Esophagus squamous epithelium (tissue), 5 donors: ENCODE measurements around the gene SEMA3F. TPM values are rescaled to one million over a fixed set of nuclear protein-coding genes. Genes with fewer than 3 reads are reported as not detected.
A peak's percentile ranks its signal among the peaks of the same experiment; 100 is the strongest.

Source experiments
- DNase-seq: peaks from one replicate; lab custom pipeline; 2025; lab: John Stamatoyannopoulos, UW
- H3K27ac ChIP-seq, 4 donors: fragments of 200-600 bp; sonication (generic); one replicate each; pipeline ENCODE4 v1.5.1; 2016 to 2019; ENCODE audit warnings: mild to moderate bottlenecking in 1 of 4
- H3K27me3 ChIP-seq, 4 donors: fragments of 200-600 bp; sonication (generic); 1 replicate in 3 of 4; 2 replicates in 1 of 4; pipeline versions ENCODE4 v1.5.1 to v1.6.0; 2017 to 2021; ENCODE audit warnings: antibody characterized with exemption in 1 of 4
- H3K36me3 ChIP-seq, 3 donors: fragments of 200-600 bp; sonication (generic); one replicate each; pipeline ENCODE4 v1.5.1; 2016 to 2019
- H3K4me1 ChIP-seq, 3 donors: fragments of 200-600 bp; sonication (generic); one replicate each; pipeline ENCODE4 v1.5.1; 2017 to 2019
- H3K4me3 ChIP-seq, 4 donors: fragments of 200-600 bp; sonication (generic); 1 replicate in 3 of 4; 2 replicates in 1 of 4; pipeline ENCODE4 v1.5.1; 2016 to 2019; ENCODE audit warnings: mild to moderate bottlenecking in 2 of 4, moderate library complexity in 1 of 4
- H3K9me3 ChIP-seq, 3 donors: fragments of 200-600 bp; sonication (generic); one replicate each; pipeline ENCODE4 v1.5.1; 2016 to 2019
- CTCF ChIP-seq, 6 experiments: fragments of 450-650 bp in 4 of 6; fragments of 200-600 bp in 2 of 6; sonication (generic) in 2 of 6; IDR thresholded peaks; one replicate each; pipeline ENCODE4 v1.5.1; 2016 to 2019; ENCODE audit warnings: antibody characterized with exemption in 6 of 6, mild to moderate bottlenecking in 4 of 6, moderate library complexity in 4 of 6
- POLR2A ChIP-seq, 4 donors: fragments of 450-650 bp; IDR thresholded peaks; one replicate each; pipeline ENCODE4 v1.6.1; 2017; ENCODE audit warnings: antibody characterized with exemption in 4 of 4, mild to moderate bottlenecking in 4 of 4, moderate library complexity in 3 of 4
- WGBS, 2 donors: methylation state at CpG; one replicate each; pipeline ENCODE4 v1.1.5; 2018; 5-methylcytosine and 5-hydroxymethylcytosine counted together
- intact Hi-C: fragments of 100-400 bp; cut with DNase I; formaldehyde crosslinking; loops from one replicate; pipeline ENCODE4 v1.15.0; 2022
- total RNA-seq, 4 donors: library from RNA; depleted of rRNA; stranded (reverse); fragments of >200 nt; gene quantifications; one replicate each; pipeline ENCODE4 v1.1.0, GENCODE V29; 2016
- donor health status: DM: yes; HTN: yes; CAD: no.

Gene SEMA3F
- total RNA-seq, 4 donors from 2014 or later, result 56.8 to 146 (median 109) TPM

DNA sequence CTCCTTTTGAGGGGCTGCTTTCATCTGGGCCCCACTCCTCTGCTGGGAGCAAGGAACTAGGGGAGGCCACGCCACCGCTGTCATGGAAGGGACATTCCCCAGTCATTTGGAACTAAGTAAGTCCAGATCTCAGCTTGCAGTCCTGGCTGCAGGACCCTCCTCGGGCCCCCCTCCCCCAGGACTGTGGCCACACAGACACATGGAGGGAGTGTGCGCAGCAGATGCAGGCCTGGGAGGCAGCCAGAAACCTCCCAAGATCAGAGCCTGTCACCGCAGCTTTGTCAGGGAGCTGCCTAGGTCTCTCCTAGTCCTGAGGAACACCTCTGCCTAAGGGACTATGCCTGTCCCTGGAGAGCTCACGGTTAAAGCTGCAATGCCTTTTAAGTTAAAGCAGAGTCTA lies 7.3 kb upstream of the SEMA3F start:
- intact Hi-C loops, result no loop called here
- no peak for TF ChIP-seq POLR2A (IDR thresholded peaks at IDR 0.05)
- TF ChIP-seq CTCF (IDR thresholded peaks at IDR 0.05), result no peak
- no peak for DNase-seq
- H3K4me1 ChIP-seq, result peaks cover 41 to 87% (median 63%) of the 10 kb centered on the region in 3 donors
- no peaks in the 10 kb centered on the region for H3K27me3 ChIP-seq
- peak overlapping the region; percentile 3 to 72 (median 59) for H3K27ac ChIP-seq
- no peak overlapping the region for H3K4me3 ChIP-seq
- H3K9me3 ChIP-seq, result no peaks in the 10 kb centered on the region
- H3K36me3 ChIP-seq, result no peaks in the 10 kb centered on the region
- WGBS, 2 donors, result 38 to 43% methylated on average over 1 to 2 of the region's 6 CpGs

- peaks cover 0 to 3% (median 0%) of the 10 kb centered on the region in 4 donors for H3K27me3 ChIP-seq
- no peaks in the 10 kb centered on the region for H3K9me3 ChIP-seq
- WGBS, 2 donors, result 50 to 57% methylated on average over 1 of the region's 1 CpG
- no peak overlapping the region for H3K4me3 ChIP-seq
- TF ChIP-seq POLR2A (IDR thresholded peaks at IDR 0.05) (no peak), CTCF (IDR thresholded peaks at IDR 0.05) (no peak)
- H3K36me3 ChIP-seq, result no peaks in the 10 kb centered on the region
- intact Hi-C loops, result no loop called here
- no peak for DNase-seq
- H3K4me1 ChIP-seq, result peaks cover 48 to 95% (median 67%) of the 10 kb centered on the region in 3 donors
- peak overlapping the region; percentile 83 to 97 (median 87) for H3K27ac ChIP-seq
These were observed 4.7 kb upstream of the SEMA3F start for GRCh38 chr3:50150404-50150750.

DNA sequence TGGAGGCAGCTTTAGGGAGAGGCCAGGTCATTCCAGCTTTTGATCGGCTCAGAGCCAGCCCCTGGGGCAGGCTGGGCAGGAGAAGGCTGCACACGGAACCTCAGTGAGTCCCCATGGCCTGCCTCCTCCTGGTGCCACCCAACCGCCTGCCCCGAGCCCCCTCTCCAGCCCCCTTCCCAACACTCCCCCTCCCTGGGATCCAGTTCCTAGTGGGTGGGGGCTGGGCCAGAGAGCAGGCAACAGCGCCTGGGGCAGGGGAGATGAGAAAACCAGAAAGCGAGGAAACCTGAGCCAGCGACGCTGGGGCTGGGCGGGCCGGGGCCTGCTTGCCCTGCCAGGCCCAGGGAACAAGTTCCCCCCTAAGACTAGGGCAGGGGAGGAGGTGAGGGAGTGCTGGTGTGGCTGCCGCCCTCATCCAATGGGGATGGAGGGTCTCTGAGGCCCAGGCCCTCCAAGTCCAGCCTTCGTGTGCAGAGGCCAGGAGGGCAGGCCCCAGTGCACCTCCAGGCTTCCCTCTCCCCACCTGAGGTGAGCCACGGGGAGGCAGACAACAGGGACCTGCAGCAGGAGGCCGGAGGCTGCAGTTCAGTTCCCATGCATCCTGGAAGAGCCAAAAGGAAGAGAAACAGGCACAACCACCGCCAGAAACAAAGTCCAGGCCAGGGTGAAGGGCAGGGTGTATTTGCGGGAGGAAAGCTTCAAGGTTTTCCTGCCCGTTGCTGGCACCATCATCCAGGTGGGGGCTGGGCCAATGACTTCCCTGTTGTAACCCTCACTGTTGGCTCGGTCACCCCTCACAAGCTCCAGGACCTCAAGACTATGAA lies 4.0 kb upstream of the SEMA3F start:
- Histone ChIP-seq H3K4me1 (peaks cover 42 to 95% (median 66%) of the 10 kb centered on the region in 3 donors), H3K27ac (peak overlapping the region; percentile 83 to 97 (median 87)), H3K9me3 (no peaks in the 10 kb centered on the region), H3K4me3 (peak overlapping the region in 1 of 4 donors; percentile 21), H3K36me3 (no peaks in the 10 kb centered on the region), H3K27me3 (peaks cover 0 to 10% (median 0%) of the 10 kb centered on the region in 4 donors)
- TF ChIP-seq POLR2A (IDR thresholded peaks at IDR 0.05) (no peak), CTCF (IDR thresholded peaks at IDR 0.05) (no peak)
- WGBS, 2 donors, result 24 to 43% methylated on average over 4 of the region's 18 CpGs
- intact Hi-C loops, result no loop called here
- no peak for DNase-seq

DNA sequence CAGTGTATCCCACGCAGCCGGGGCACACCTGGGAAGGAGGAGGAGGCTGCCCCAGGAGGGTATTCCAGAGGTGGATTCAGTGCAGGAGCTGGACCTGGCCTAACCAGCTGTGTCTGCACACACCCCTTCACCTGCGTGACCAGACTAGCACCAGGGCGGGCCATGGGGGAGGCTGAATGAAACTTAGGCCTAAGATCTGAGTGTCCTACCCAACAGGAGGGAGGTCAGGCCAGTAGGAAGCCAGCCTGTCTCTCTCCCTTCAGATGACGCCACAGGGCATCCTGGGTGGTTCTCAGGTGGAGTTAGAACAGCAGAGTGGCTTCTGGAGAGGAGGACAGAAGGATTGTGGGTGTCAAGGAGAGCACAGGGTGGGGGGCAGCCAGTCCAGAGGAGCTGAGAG lies 3.4 kb upstream of the SEMA3F start:
- peaks cover 0 to 16% (median 0%) of the 10 kb centered on the region in 4 donors for H3K27me3 ChIP-seq
- H3K27ac ChIP-seq, result peak overlapping the region; percentile 83 to 97 (median 87)
- no peaks in the 10 kb centered on the region for H3K36me3 ChIP-seq
- peaks cover 36 to 95% (median 66%) of the 10 kb centered on the region in 3 donors for H3K4me1 ChIP-seq
- intact Hi-C loops, result no loop called here
- H3K9me3 ChIP-seq, result no peaks in the 10 kb centered on the region
- H3K4me3 ChIP-seq, result peak overlapping the region in 1 of 4 donors; percentile 21
- 29 to 50% methylated on average over 1 of the region's 5 CpGs for WGBS, 2 donors
- no peak for DNase-seq
- no peak for TF ChIP-seq CTCF (IDR thresholded peaks at IDR 0.05)
- peak in 3 of 4 donors; percentile 13 to 36 (median 29) for TF ChIP-seq POLR2A (IDR thresholded peaks at IDR 0.05)

DNA sequence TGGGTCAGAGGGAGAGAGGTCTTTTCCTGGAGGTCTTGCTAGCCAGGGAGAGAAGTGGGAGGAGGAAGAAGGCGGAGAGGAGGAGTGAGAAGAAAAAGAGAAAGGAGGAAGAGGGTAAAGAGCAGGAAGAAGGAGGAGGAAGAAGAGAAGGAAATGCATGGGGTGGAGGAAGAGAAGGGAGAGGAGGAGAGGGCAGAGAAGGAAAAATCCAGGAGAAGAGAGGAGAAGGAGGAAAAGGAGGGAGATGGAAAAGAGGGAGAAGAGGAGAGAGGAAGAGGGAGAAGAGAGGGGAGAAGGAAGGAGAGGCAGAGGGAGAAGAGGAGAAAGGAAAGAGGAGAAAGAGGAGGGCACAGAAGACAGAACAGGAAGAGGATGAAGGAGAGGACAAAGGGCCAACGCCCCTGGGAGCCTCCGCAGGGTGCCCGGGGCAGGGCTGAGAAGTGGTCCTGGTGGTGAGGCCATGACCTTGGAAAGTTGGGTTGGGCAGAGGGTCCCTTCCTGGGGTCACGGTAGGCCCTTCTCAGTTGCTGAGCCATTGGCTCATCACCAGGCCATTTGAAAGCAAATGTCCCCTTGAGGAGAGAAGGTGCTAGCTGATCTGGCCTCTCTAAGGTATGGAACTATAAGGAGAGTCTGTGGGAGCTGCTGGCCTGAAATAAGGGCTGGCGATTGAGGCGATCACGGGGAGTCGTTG lies 1.2 kb upstream of the SEMA3F start:
- H3K36me3 ChIP-seq, result no peaks in the 10 kb centered on the region
- TF ChIP-seq CTCF (IDR thresholded peaks at IDR 0.05), result no peak
- no peak for TF ChIP-seq POLR2A (IDR thresholded peaks at IDR 0.05)
- peak overlapping the region in 3 of 4 donors; percentile 74 to 86 (median 80) for H3K4me3 ChIP-seq
- intact Hi-C loops, result no loop called here
- H3K27ac ChIP-seq, result peak overlapping the region; percentile 89 to 97 (median 92)
- 77 to 79% methylated on average over 5 of the region's 9 CpGs for WGBS, 2 donors
- peaks cover 0 to 23% (median 0%) of the 10 kb centered on the region in 4 donors for H3K27me3 ChIP-seq
- peaks cover 35 to 95% (median 65%) of the 10 kb centered on the region in 3 donors for H3K4me1 ChIP-seq
- H3K9me3 ChIP-seq, result no peaks in the 10 kb centered on the region
- no peak for DNase-seq
